ENCODE measurements around the gene RPS6KA2.

The RPS6KA2 gene

GRCh38 chr6:166627033-166627874 lies at the start of gene RPS6KA2:
Gene RPS6KA2 (minus strand): TSS chr6:166627251. CDS start chr6:166627019, 232 bp downstream.
- DNase-seq = peak; percentile 98

- no peak for DNase-seq
These were observed 49.3 kb upstream of the RPS6KA2 start for GRCh38 chr6:166676270-166676860.

- DNase-seq = peak; percentile 83
These were observed 48.7 kb upstream of the RPS6KA2 start for GRCh38 chr6:166675736-166676135.

- no peak for DNase-seq
These were observed 46.3 kb upstream of the RPS6KA2 start for GRCh38 chr6:166673309-166673708.

GRCh38 chr6:166672624-166673206 lies 45.7 kb upstream of the RPS6KA2 start:
- no peak for DNase-seq

GRCh38 chr6:166672146-166672545 lies 45.1 kb upstream of the RPS6KA2 start:
- DNase-seq = no peak

GRCh38 chr6:166671434-166672081 lies 44.5 kb upstream of the RPS6KA2 start:
- no peak for DNase-seq

GRCh38 chr6:166670894-166671293 lies 43.8 kb upstream of the RPS6KA2 start:
- no peak for DNase-seq

- DNase-seq = no peak
These were observed 43.0 kb upstream of the RPS6KA2 start for GRCh38 chr6:166670013-166670412.

GRCh38 chr6:166667796-166668610 lies 41.0 kb upstream of the RPS6KA2 start:
- no peak for DNase-seq

- peak; percentile 83 for DNase-seq
These were observed 37.1 kb upstream of the RPS6KA2 start for GRCh38 chr6:166664135-166664534.

GRCh38 chr6:166663568-166663967 lies 36.5 kb upstream of the RPS6KA2 start:
- DNase-seq = peak; percentile 19

GRCh38 chr6:166662690-166663089 lies 35.6 kb upstream of the RPS6KA2 start:
- DNase-seq = no peak

- DNase-seq = no peak
These were observed 34.5 kb upstream of the RPS6KA2 start for GRCh38 chr6:166661327-166662085.

GRCh38 chr6:166660157-166660688 lies 33.2 kb upstream of the RPS6KA2 start:
- peak; percentile 82 for DNase-seq

GRCh38 chr6:166659581-166659980 lies 32.5 kb upstream of the RPS6KA2 start:
- DNase-seq = no peak

GRCh38 chr6:166658792-166659150 lies 31.7 kb upstream of the RPS6KA2 start:
- no peak for DNase-seq

GRCh38 chr6:166658115-166658791 lies 31.2 kb upstream of the RPS6KA2 start:
- DNase-seq = no peak

- DNase-seq = peak; percentile 21
These were observed 30.5 kb upstream of the RPS6KA2 start for GRCh38 chr6:166657531-166657930.

- peak; percentile 93 for DNase-seq
These were observed 29.4 kb upstream of the RPS6KA2 start for GRCh38 chr6:166656230-166657151.

All from DMS53 (cell line).